ENCODE measurements around the gene FER. TPM values are rescaled to one million over a fixed set of nuclear protein-coding genes. Genes with fewer than 3 reads are reported as not detected.

The FER gene
- total RNA-seq, 1 donor from 2014 or later = 19.2 TPM

DNA sequence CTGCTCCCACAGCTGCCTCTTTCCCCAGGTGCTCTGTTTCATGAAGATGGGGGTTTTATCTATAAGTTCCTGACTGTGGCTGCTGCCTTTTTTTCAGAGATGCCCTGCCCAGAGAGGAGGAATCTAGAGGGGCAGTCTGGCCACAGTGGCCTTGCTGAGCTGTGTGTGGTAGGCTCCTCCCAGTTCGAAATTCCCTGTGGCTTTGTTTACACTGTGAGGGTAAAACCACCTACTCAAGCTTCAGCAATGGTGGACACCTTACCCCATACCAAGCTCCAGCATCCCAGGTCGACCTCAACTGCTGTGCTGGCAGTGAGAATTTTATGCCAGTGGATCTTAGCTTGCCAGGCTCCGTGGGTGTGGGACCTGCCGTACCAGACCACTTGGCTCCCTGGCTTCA, 250.0 kb downstream of the FER start:
- Histone ChIP-seq H3K9me3 (no peaks in the 10 kb centered on the region), H3K4me1 (no peaks in the 10 kb centered on the region), H3K36me3 (no peaks in the 10 kb centered on the region), H3K4me3 (no peak overlapping the region), H3K27me3 (no peaks in the 10 kb centered on the region), H3K27ac (no peak overlapping the region)
- intact Hi-C loops (cut with DNase I) = no loop called here
- no peak for DNase-seq (ENCODE audit: extremely low spot score in 2 of 2)
- TF ChIP-seq, protein P1, sequence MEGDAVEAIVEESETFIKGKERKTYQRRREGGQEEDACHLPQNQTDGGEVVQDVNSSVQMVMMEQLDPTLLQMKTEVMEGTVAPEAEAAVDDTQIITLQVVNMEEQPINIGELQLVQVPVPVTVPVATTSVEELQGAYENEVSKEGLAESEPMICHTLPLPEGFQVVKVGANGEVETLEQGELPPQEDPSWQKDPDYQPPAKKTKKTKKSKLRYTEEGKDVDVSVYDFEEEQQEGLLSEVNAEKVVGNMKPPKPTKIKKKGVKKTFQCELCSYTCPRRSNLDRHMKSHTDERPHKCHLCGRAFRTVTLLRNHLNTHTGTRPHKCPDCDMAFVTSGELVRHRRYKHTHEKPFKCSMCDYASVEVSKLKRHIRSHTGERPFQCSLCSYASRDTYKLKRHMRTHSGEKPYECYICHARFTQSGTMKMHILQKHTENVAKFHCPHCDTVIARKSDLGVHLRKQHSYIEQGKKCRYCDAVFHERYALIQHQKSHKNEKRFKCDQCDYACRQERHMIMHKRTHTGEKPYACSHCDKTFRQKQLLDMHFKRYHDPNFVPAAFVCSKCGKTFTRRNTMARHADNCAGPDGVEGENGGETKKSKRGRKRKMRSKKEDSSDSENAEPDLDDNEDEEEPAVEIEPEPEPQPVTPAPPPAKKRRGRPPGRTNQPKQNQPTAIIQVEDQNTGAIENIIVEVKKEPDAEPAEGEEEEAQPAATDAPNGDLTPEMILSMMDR (IDR thresholded peaks at IDR 0.05) = no peak
- TF ChIP-seq POLR2A (IDR thresholded peaks at IDR 0.05) (no peak), POLR2AphosphoS5 (IDR thresholded peaks at IDR 0.05; ENCODE audit: insufficient read depth in 1 of 2, low read depth in 1 of 2) (no peak)

DNA sequence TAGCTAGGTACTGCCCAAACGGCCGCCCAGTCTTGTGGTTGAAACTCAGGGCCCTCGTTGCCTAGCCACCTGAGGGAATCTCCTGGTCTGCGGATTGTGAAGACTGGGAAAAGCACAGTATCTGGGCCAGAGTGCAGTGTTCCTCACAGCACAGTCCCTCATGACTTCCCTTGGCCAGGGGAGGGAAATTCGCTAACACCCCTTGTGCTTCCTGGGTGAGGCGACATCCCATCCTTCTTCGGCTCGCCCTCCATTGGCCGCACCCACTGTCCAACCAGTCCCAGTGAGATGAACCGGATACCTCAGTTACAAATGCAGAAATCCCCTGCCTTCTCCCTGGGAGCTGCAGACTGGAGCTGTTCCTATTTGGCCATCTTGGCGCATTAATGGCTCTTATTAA, 250.5 kb downstream of the FER start:
- DNase-seq (ENCODE audit: extremely low spot score in 2 of 2) = no peak
- Histone ChIP-seq H3K27me3 (no peaks in the 10 kb centered on the region), H3K36me3 (no peaks in the 10 kb centered on the region), H3K4me1 (no peaks in the 10 kb centered on the region), H3K27ac (no peak overlapping the region), H3K9me3 (no peaks in the 10 kb centered on the region), H3K4me3 (no peak overlapping the region)
- TF ChIP-seq POLR2A (IDR thresholded peaks at IDR 0.05) = no peak
- TF ChIP-seq POLR2AphosphoS5 (IDR thresholded peaks at IDR 0.05; ENCODE audit: insufficient read depth in 1 of 2, low read depth in 1 of 2) = no peak
- TF ChIP-seq, protein P1 (IDR thresholded peaks at IDR 0.05) = no peak
- intact Hi-C loops (cut with DNase I) = no loop called here

DNA sequence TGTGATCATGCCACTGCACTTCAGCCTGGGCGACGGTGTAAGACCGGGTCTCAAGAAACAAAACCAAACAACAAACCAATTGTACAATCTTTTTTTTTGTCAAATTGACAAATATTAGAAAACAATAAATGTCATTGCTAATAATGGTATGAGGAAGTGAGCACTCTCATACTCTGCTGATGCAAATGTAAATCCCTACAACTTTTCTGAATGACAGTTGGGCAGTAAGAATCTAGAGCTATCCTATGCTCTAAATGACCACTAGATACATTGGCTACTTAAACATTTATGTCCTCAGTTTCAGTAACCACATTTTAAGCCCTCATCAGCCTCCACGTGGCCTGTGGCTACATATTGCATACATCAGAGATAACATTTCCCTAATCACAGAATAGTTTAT, 256.2 kb downstream of the FER start:
- no peaks in the 10 kb centered on the region for H3K36me3 ChIP-seq
- H3K4me1 ChIP-seq = no peaks in the 10 kb centered on the region
- no peak overlapping the region for H3K4me3 ChIP-seq
- intact Hi-C loops (cut with DNase I) = no loop called here
- H3K9me3 ChIP-seq = no peaks in the 10 kb centered on the region
- no peaks in the 10 kb centered on the region for H3K27me3 ChIP-seq
- no peak for DNase-seq (ENCODE audit: extremely low spot score in 2 of 2)
- no peak overlapping the region for H3K27ac ChIP-seq
- TF ChIP-seq, protein P1 (IDR thresholded peaks at IDR 0.05) = no peak
- no peak for TF ChIP-seq POLR2A (IDR thresholded peaks at IDR 0.05)
- TF ChIP-seq POLR2AphosphoS5 (IDR thresholded peaks at IDR 0.05; ENCODE audit: insufficient read depth in 1 of 2, low read depth in 1 of 2) = no peak

DNA sequence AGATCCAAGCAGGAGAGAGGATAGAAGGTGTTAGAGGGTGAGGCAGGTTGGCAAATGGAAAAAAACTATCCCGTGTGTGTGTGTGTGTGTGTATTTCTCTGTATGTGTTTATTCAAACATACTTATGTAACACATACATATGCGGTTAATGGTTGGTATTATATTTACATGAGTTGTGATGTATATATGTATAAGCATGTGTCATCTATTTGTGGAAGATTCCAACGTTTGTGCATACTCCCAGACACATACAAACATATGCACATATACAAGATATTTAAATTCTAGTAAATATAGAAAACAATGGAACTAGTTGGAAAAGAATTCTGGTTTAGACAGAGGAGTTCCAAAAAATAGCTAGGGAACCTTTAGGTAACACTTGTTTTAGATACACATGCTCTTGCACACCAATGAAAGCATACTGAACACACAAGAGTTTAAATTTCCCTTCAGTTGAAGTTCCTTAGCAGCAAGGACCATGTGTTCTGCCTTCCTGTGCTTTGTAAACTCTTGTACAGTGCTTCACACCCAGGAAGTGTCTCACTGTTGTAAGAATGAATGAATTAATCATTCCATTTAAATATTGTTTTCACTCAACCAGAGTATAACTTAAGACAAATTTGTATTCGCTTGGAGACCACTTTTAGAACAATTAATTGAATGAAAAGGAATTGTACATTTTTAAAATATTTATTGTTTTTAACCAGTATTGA, 257.8 kb downstream of the FER start:
- no peak overlapping the region for H3K27ac ChIP-seq
- intact Hi-C loops (cut with DNase I) = no loop called here
- no peaks in the 10 kb centered on the region for H3K9me3 ChIP-seq
- no peaks in the 10 kb centered on the region for H3K4me1 ChIP-seq
- no peaks in the 10 kb centered on the region for H3K36me3 ChIP-seq
- no peak for DNase-seq (ENCODE audit: extremely low spot score in 2 of 2)
- no peak overlapping the region for H3K4me3 ChIP-seq
- TF ChIP-seq POLR2AphosphoS5 (IDR thresholded peaks at IDR 0.05; ENCODE audit: insufficient read depth in 1 of 2, low read depth in 1 of 2) = no peak
- TF ChIP-seq, protein P1 (IDR thresholded peaks at IDR 0.05) = no peak
- no peaks in the 10 kb centered on the region for H3K27me3 ChIP-seq

DNA sequence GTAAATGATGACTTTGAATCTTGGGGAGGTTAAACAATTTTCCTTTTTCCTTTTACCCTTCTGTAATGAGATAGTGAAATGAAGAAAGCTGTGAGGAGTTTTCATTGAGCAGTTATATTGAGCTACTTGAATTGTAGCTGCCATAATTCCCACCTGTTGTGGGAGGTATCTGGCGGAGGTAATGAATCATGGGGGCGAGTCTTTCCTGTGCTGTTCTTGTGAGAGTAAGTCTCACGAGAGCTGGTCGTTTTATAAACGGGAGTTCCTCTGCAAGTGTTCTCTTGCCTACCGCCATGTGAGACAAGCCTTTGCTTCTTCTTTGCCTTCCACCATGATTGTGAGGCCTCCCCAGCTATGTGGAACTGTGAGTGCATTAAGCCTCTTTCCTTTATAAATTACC, 258.4 kb downstream of the FER start:
- Histone ChIP-seq H3K36me3 (no peaks in the 10 kb centered on the region), H3K9me3 (no peaks in the 10 kb centered on the region), H3K4me1 (no peaks in the 10 kb centered on the region), H3K27me3 (no peaks in the 10 kb centered on the region), H3K4me3 (no peak overlapping the region), H3K27ac (no peak overlapping the region)
- TF ChIP-seq POLR2A (IDR thresholded peaks at IDR 0.05) = no peak
- intact Hi-C loops (cut with DNase I) = no loop called here
- DNase-seq (ENCODE audit: extremely low spot score in 2 of 2) = no peak
